ENCODE data around the gene LHX3.

The LHX3 gene

GRCh38 chr9:136230365-136230764 is 25.4 kb upstream of the LHX3 start:
- Histone ChIP-seq H3K9ac (ENCODE audit: low read length) (no peak overlapping the region), H3K27me3 (ENCODE audit: control insufficient read depth, insufficient read depth, low read length) (no peaks in the 10 kb centered on the region), H3K4me3 (ENCODE audit: low read length) (no peak overlapping the region), H3K36me3 (ENCODE audit: control insufficient read depth, insufficient read depth, low read length) (no peaks in the 10 kb centered on the region), H3K9me3 (ENCODE audit: control insufficient read depth, low read length) (no peaks in the 10 kb centered on the region), H3K4me1 (ENCODE audit: control insufficient read depth, insufficient read depth, low read length) (no peaks in the 10 kb centered on the region)

- Histone ChIP-seq H3K9ac (ENCODE audit: low read length) (no peak overlapping the region), H3K36me3 (ENCODE audit: control insufficient read depth, insufficient read depth, low read length) (no peaks in the 10 kb centered on the region), H3K4me1 (ENCODE audit: control insufficient read depth, insufficient read depth, low read length) (no peaks in the 10 kb centered on the region), H3K9me3 (ENCODE audit: control insufficient read depth, low read length) (no peaks in the 10 kb centered on the region), H3K27me3 (ENCODE audit: control insufficient read depth, insufficient read depth, low read length) (no peaks in the 10 kb centered on the region), H3K4me3 (ENCODE audit: low read length) (no peak overlapping the region)
Measured at GRCh38 chr9:136229096-136230065, 24.5 kb upstream of the LHX3 start.

- no peaks in the 10 kb centered on the region for H3K9me3 ChIP-seq (ENCODE audit: control insufficient read depth, low read length)
- no peaks in the 10 kb centered on the region for H3K36me3 ChIP-seq (ENCODE audit: control insufficient read depth, insufficient read depth, low read length)
- no peak overlapping the region for H3K9ac ChIP-seq (ENCODE audit: low read length)
- no peaks in the 10 kb centered on the region for H3K27me3 ChIP-seq (ENCODE audit: control insufficient read depth, insufficient read depth, low read length)
- no peak overlapping the region for H3K4me3 ChIP-seq (ENCODE audit: low read length)
- no peaks in the 10 kb centered on the region for H3K4me1 ChIP-seq (ENCODE audit: control insufficient read depth, insufficient read depth, low read length)
Measured at GRCh38 chr9:136228107-136228875, 23.4 kb upstream of the LHX3 start.

- Histone ChIP-seq H3K9me3 (ENCODE audit: control insufficient read depth, low read length) (no peaks in the 10 kb centered on the region), H3K4me3 (ENCODE audit: low read length) (no peak overlapping the region), H3K27me3 (ENCODE audit: control insufficient read depth, insufficient read depth, low read length) (no peaks in the 10 kb centered on the region), H3K9ac (ENCODE audit: low read length) (no peak overlapping the region), H3K4me1 (ENCODE audit: control insufficient read depth, insufficient read depth, low read length) (no peaks in the 10 kb centered on the region), H3K36me3 (ENCODE audit: control insufficient read depth, insufficient read depth, low read length) (no peaks in the 10 kb centered on the region)
Measured at GRCh38 chr9:136226680-136227407, 21.9 kb upstream of the LHX3 start.

- Histone ChIP-seq H3K9me3 (ENCODE audit: control insufficient read depth, low read length) (no peaks in the 10 kb centered on the region), H3K4me1 (ENCODE audit: control insufficient read depth, insufficient read depth, low read length) (no peaks in the 10 kb centered on the region), H3K4me3 (ENCODE audit: low read length) (no peak overlapping the region), H3K27me3 (ENCODE audit: control insufficient read depth, insufficient read depth, low read length) (no peaks in the 10 kb centered on the region), H3K9ac (ENCODE audit: low read length) (no peak overlapping the region), H3K36me3 (ENCODE audit: control insufficient read depth, insufficient read depth, low read length) (no peaks in the 10 kb centered on the region)
Measured at GRCh38 chr9:136225748-136226679, 21.1 kb upstream of the LHX3 start.

- no peak overlapping the region for H3K9ac ChIP-seq (ENCODE audit: low read length)
- no peak overlapping the region for H3K4me3 ChIP-seq (ENCODE audit: low read length)
- H3K36me3 ChIP-seq (ENCODE audit: control insufficient read depth, insufficient read depth, low read length): no peaks in the 10 kb centered on the region
- H3K4me1 ChIP-seq (ENCODE audit: control insufficient read depth, insufficient read depth, low read length): no peaks in the 10 kb centered on the region
- H3K9me3 ChIP-seq (ENCODE audit: control insufficient read depth, low read length): no peaks in the 10 kb centered on the region
- H3K27me3 ChIP-seq (ENCODE audit: control insufficient read depth, insufficient read depth, low read length): no peaks in the 10 kb centered on the region
Measured at GRCh38 chr9:136225366-136225747, 20.4 kb upstream of the LHX3 start.

- Histone ChIP-seq H3K9me3 (ENCODE audit: control insufficient read depth, low read length) (no peaks in the 10 kb centered on the region), H3K4me3 (ENCODE audit: low read length) (no peak overlapping the region), H3K9ac (ENCODE audit: low read length) (no peak overlapping the region), H3K27me3 (ENCODE audit: control insufficient read depth, insufficient read depth, low read length) (no peaks in the 10 kb centered on the region), H3K36me3 (ENCODE audit: control insufficient read depth, insufficient read depth, low read length) (no peaks in the 10 kb centered on the region), H3K4me1 (ENCODE audit: control insufficient read depth, insufficient read depth, low read length) (no peaks in the 10 kb centered on the region)
Measured at GRCh38 chr9:136223871-136224640, 19.1 kb upstream of the LHX3 start.

GRCh38 chr9:136222906-136223285 is 18.0 kb upstream of the LHX3 start:
- Histone ChIP-seq H3K27me3 (ENCODE audit: control insufficient read depth, insufficient read depth, low read length) (no peaks in the 10 kb centered on the region), H3K36me3 (ENCODE audit: control insufficient read depth, insufficient read depth, low read length) (no peaks in the 10 kb centered on the region), H3K9ac (ENCODE audit: low read length) (no peak overlapping the region), H3K4me3 (ENCODE audit: low read length) (no peak overlapping the region), H3K4me1 (ENCODE audit: control insufficient read depth, insufficient read depth, low read length) (no peaks in the 10 kb centered on the region), H3K9me3 (ENCODE audit: control insufficient read depth, low read length) (no peaks in the 10 kb centered on the region)

GRCh38 chr9:136222166-136222905 is 17.4 kb upstream of the LHX3 start:
- no peak overlapping the region for H3K9ac ChIP-seq (ENCODE audit: low read length)
- H3K27me3 ChIP-seq (ENCODE audit: control insufficient read depth, insufficient read depth, low read length): no peaks in the 10 kb centered on the region
- no peaks in the 10 kb centered on the region for H3K9me3 ChIP-seq (ENCODE audit: control insufficient read depth, low read length)
- no peaks in the 10 kb centered on the region for H3K4me1 ChIP-seq (ENCODE audit: control insufficient read depth, insufficient read depth, low read length)
- H3K36me3 ChIP-seq (ENCODE audit: control insufficient read depth, insufficient read depth, low read length): no peaks in the 10 kb centered on the region
- H3K4me3 ChIP-seq (ENCODE audit: low read length): no peak overlapping the region

- H3K36me3 ChIP-seq (ENCODE audit: control insufficient read depth, insufficient read depth, low read length): no peaks in the 10 kb centered on the region
- no peak overlapping the region for H3K4me3 ChIP-seq (ENCODE audit: low read length)
- H3K9me3 ChIP-seq (ENCODE audit: control insufficient read depth, low read length): no peaks in the 10 kb centered on the region
- H3K4me1 ChIP-seq (ENCODE audit: control insufficient read depth, insufficient read depth, low read length): no peaks in the 10 kb centered on the region
- H3K9ac ChIP-seq (ENCODE audit: low read length): no peak overlapping the region
- H3K27me3 ChIP-seq (ENCODE audit: control insufficient read depth, insufficient read depth, low read length): no peaks in the 10 kb centered on the region
Measured at GRCh38 chr9:136220017-136220729, 15.2 kb upstream of the LHX3 start.
